ENCODE data around the gene CPSF4L. TPM values are rescaled to one million over a fixed set of nuclear protein-coding genes. Genes with fewer than 3 reads are reported as not detected.

The CPSF4L gene
- polyA plus RNA-seq, 1 experiment = not detected

DNA sequence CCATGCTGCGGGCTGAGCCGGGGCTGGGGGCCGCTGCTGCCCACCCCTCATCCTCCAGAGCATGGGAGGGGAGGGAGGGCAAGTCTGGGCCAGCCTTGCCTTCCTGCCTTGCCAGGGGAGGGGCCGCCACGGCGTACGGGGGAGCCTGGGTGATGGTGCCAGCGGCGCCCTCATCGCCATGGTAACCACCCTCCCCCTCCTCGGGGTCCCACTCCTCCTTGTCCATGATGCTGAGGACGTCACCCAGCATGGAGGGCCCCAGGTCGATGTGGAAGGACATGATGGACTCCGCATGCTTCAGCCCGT, 23.9 kb upstream of the CPSF4L start:
- Histone ChIP-seq H3K27ac (ENCODE audit: low read depth, low read length) (no peak overlapping the region), H3K4me3 (ENCODE audit: low read depth, low read length) (no peak overlapping the region), H3K27me3 (ENCODE audit: control insufficient read depth, insufficient read depth, low read length) (no peaks in the 10 kb centered on the region), H3K9me3 (ENCODE audit: control insufficient read depth, insufficient read depth, low read length) (no peaks in the 10 kb centered on the region; the same call in 1 of the 2 replicates)
- no peak for DNase-seq (ENCODE audit: low read depth, low spot score)
- TF ChIP-seq, protein P1, sequence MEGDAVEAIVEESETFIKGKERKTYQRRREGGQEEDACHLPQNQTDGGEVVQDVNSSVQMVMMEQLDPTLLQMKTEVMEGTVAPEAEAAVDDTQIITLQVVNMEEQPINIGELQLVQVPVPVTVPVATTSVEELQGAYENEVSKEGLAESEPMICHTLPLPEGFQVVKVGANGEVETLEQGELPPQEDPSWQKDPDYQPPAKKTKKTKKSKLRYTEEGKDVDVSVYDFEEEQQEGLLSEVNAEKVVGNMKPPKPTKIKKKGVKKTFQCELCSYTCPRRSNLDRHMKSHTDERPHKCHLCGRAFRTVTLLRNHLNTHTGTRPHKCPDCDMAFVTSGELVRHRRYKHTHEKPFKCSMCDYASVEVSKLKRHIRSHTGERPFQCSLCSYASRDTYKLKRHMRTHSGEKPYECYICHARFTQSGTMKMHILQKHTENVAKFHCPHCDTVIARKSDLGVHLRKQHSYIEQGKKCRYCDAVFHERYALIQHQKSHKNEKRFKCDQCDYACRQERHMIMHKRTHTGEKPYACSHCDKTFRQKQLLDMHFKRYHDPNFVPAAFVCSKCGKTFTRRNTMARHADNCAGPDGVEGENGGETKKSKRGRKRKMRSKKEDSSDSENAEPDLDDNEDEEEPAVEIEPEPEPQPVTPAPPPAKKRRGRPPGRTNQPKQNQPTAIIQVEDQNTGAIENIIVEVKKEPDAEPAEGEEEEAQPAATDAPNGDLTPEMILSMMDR (IDR thresholded peaks at IDR 0.05; ENCODE audit: low read depth, low read length) = no peak
- ChIA-PET CTCF (no interaction called here), POLR2A (no interaction called here)

DNA sequence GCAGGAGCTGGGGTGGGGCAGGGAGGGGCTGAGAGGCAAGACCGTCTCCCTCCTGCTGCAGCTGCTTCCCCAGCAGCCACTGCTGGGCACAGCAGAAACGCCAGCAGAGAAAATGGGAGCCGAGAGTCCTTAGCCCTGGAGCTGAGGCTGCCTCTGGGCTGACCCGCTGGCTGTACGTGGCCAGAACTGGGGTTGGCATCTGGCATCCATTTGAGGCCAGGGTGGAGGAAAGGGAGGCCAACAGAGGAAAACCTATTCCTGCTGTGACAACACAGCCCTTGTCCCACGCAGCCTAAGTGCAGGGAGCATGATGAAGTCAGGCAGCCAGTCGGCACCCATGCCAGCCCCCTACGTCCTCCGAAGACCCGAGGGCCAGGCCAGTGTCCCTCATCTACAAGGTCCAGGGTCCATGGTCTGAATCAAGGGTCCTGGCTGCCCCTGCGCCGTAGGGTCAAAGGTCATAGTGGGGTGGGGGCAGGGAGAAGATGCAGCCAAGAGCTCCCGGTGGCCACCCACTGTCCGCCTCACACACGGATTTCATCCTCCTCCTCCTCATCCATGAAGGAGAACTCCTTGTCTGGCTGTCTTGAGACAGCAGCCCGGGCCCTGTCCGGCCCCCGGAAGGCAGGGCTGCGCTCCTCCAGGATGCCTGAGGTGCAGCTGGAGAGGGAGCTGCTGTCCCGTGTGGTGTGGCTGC, 23.4 kb upstream of the CPSF4L start:
- no peak for DNase-seq (ENCODE audit: low read depth, low spot score)
- H3K9me3 ChIP-seq (ENCODE audit: control insufficient read depth, insufficient read depth, low read length) = no peaks in the 10 kb centered on the region; the same call in 1 of the 2 replicates
- ChIA-PET CTCF (interaction anchor here (0.9 to 1.3 kb wide), 2 partner anchors 26 to 85 kb away, joined by 3 to 4 read pairs; no protein-coding TSS in a partner anchor), POLR2A (no interaction called here)
- TF ChIP-seq, protein P1 (IDR thresholded peaks at IDR 0.05; ENCODE audit: low read depth, low read length) = no peak
- H3K27ac ChIP-seq (ENCODE audit: low read depth, low read length) = no peak overlapping the region
- H3K4me3 ChIP-seq (ENCODE audit: low read depth, low read length) = no peak overlapping the region
- H3K27me3 ChIP-seq (ENCODE audit: control insufficient read depth, insufficient read depth, low read length) = no peaks in the 10 kb centered on the region

DNA sequence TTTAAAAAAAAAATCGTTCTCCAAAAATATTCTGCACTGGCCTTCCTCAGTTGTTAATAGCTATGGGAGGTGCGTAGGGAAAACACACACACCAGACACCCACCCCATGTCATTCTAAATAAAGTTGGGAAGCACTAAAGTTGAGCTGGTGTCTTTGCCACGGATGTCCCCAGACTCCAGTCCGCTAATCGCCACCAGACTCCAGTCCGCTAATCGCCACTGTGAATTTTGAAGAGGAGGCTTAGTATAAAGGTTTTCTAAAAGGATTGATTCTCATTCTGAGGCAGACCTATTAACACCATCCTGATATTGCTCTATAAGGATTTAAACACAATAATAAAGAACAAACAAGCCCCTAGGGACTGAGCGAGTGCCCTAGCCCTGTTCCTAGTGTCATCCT, 22.7 kb upstream of the CPSF4L start:
- Histone ChIP-seq H3K9me3 (ENCODE audit: control insufficient read depth, insufficient read depth, low read length) (no peaks in the 10 kb centered on the region; the same call in 1 of the 2 replicates), H3K27me3 (ENCODE audit: control insufficient read depth, insufficient read depth, low read length) (no peaks in the 10 kb centered on the region), H3K27ac (ENCODE audit: low read depth, low read length) (no peak overlapping the region), H3K4me3 (ENCODE audit: low read depth, low read length) (no peak overlapping the region)
- ChIA-PET POLR2A (no interaction called here), CTCF (interaction anchor here (0.9 to 1.3 kb wide), 2 partner anchors 26 to 86 kb away, joined by 3 to 4 read pairs; no protein-coding TSS in a partner anchor)
- TF ChIP-seq, protein P1 (IDR thresholded peaks at IDR 0.05; ENCODE audit: low read depth, low read length) = no peak
- DNase-seq (ENCODE audit: low read depth, low spot score) = no peak

DNA sequence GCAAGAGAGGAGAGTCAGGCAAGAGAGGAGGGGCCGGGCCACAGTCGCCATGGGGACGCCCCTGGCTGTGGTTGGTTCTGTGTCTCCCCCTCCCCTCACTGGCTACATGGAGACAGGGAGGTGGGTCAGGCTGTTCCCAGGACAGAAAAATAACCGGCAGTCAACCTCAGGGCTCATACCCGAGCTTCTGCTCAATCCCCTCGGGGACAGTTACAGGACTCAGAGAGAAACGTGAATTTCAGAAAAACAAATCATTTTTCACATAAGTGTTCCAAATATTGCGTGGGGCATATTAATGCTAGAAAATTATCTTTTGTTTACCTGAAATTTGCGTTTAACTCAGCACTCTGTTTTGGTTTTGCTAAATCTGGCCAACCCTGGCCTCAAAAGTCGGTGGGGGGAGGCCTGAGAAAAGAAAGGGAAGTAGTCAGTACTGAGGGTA, 22.2 kb upstream of the CPSF4L start:
- ChIA-PET POLR2A (no interaction called here), CTCF (interaction anchor here (0.9 to 1.3 kb wide), 3 partner anchors 27 to 86 kb away, joined by 3 to 4 read pairs (median 3); no protein-coding TSS in a partner anchor)
- Histone ChIP-seq H3K4me3 (ENCODE audit: low read depth, low read length) (no peak overlapping the region), H3K27ac (ENCODE audit: low read depth, low read length) (no peak overlapping the region), H3K9me3 (ENCODE audit: control insufficient read depth, insufficient read depth, low read length) (no peaks in the 10 kb centered on the region; the same call in 1 of the 2 replicates), H3K27me3 (ENCODE audit: control insufficient read depth, insufficient read depth, low read length) (no peaks in the 10 kb centered on the region)
- TF ChIP-seq, protein P1 (IDR thresholded peaks at IDR 0.05; ENCODE audit: low read depth, low read length) = no peak
- DNase-seq (ENCODE audit: low read depth, low spot score) = no peak

DNA sequence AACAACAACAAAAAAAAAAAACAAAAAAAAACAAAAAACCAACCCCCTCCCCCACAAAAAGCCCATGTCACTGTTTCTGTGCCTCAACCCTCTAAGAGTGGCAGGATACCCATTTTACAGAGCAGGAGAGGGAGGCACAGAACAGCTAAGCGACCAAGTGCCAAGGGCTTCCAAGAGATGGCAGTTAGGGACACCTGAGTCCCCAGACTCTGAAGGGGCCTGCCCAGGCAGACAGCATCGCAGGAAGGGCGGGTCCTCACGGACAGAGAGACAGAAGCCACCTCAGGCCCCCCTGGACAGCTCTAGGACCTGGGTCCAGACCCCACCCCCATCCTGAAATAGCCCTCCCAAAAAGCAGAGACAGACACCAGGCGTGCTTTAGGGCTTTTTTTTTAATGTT, 21.6 kb upstream of the CPSF4L start:
- TF ChIP-seq, protein P1 (IDR thresholded peaks at IDR 0.05; ENCODE audit: low read depth, low read length) = no peak
- H3K27ac ChIP-seq (ENCODE audit: low read depth, low read length) = no peak overlapping the region

More for the DNA sequence above, 21.6 kb upstream of the CPSF4L start:
- Histone ChIP-seq H3K9me3 (ENCODE audit: control insufficient read depth, insufficient read depth, low read length) (no peaks in the 10 kb centered on the region; the same call in 1 of the 2 replicates), H3K4me3 (ENCODE audit: low read depth, low read length) (no peak overlapping the region), H3K27me3 (ENCODE audit: control insufficient read depth, insufficient read depth, low read length) (no peaks in the 10 kb centered on the region)
- ChIA-PET CTCF (interaction anchor here (1.2 to 1.3 kb wide), 2 partner anchors 28 to 87 kb away, joined by 3 to 4 read pairs; no protein-coding TSS in a partner anchor), POLR2A (no interaction called here)
- no peak for DNase-seq (ENCODE audit: low read depth, low spot score)
